Right kidney (tissue), 1 donor: ENCODE measurements around the gene ALDH1B1.

Experiments
- DNase-seq: peaks from one replicate; pipeline ENCODE4 v3.0.0-alpha.2; 2016

Gene ALDH1B1

GRCh38 chr9:38414040-38414723 lies 21.7 kb downstream of the ALDH1B1 start:
- DNase-seq = no peak

GRCh38 chr9:38415856-38416255 lies 23.4 kb downstream of the ALDH1B1 start:
- DNase-seq = no peak

GRCh38 chr9:38416461-38416860 lies 24.0 kb downstream of the ALDH1B1 start:
- no peak for DNase-seq

- DNase-seq = no peak
Observed at GRCh38 chr9:38417003-38417945, 24.8 kb downstream of the ALDH1B1 start.

- no peak for DNase-seq
Observed at GRCh38 chr9:38418366-38418765, 25.9 kb downstream of the ALDH1B1 start.

- no peak for DNase-seq
Observed at GRCh38 chr9:38419181-38419580, 26.7 kb downstream of the ALDH1B1 start.

GRCh38 chr9:38421498-38422211 lies 29.2 kb downstream of the ALDH1B1 start:
- no peak for DNase-seq

- DNase-seq = no peak
Observed at GRCh38 chr9:38422555-38423260, 30.2 kb downstream of the ALDH1B1 start.

GRCh38 chr9:38423273-38423972 lies 30.9 kb downstream of the ALDH1B1 start:
- DNase-seq = peak; percentile 34

- peak; percentile 82 for DNase-seq
Observed at GRCh38 chr9:38423973-38424843, 31.7 kb downstream of the ALDH1B1 start, which contains the start of gene IGFBPL1. Gene IGFBPL1 (minus strand): TSS chr9:38424454. CDS start chr9:38424424, 30 bp downstream.

- DNase-seq = no peak
Observed at GRCh38 chr9:38424918-38425317, 32.4 kb downstream of the ALDH1B1 start.

GRCh38 chr9:38428062-38428461 lies 35.6 kb downstream of the ALDH1B1 start:
- DNase-seq = no peak

- no peak for DNase-seq
Observed at GRCh38 chr9:38431116-38431515, 38.6 kb downstream of the ALDH1B1 start.

GRCh38 chr9:38432922-38433510 lies 40.5 kb downstream of the ALDH1B1 start:
- peak; percentile 33 for DNase-seq

- DNase-seq = no peak
Observed at GRCh38 chr9:38434365-38434764, 41.9 kb downstream of the ALDH1B1 start.

GRCh38 chr9:38434853-38435252 lies 42.4 kb downstream of the ALDH1B1 start:
- no peak for DNase-seq

- DNase-seq = no peak
Observed at GRCh38 chr9:38435521-38435920, 43.0 kb downstream of the ALDH1B1 start.

- DNase-seq = no peak
Observed at GRCh38 chr9:38436708-38437107, 44.2 kb downstream of the ALDH1B1 start.

GRCh38 chr9:38437193-38437823 lies 44.8 kb downstream of the ALDH1B1 start:
- DNase-seq = no peak
